Right forelimb (tissue), 1 donor: ENCODE measurements around the gene SMAD6.

ENCODE experiments used
- DNase-seq: peaks from one replicate; pipeline ENCODE4 v3.0.0-alpha.2; 2018

SMAD6 gene

DNA sequence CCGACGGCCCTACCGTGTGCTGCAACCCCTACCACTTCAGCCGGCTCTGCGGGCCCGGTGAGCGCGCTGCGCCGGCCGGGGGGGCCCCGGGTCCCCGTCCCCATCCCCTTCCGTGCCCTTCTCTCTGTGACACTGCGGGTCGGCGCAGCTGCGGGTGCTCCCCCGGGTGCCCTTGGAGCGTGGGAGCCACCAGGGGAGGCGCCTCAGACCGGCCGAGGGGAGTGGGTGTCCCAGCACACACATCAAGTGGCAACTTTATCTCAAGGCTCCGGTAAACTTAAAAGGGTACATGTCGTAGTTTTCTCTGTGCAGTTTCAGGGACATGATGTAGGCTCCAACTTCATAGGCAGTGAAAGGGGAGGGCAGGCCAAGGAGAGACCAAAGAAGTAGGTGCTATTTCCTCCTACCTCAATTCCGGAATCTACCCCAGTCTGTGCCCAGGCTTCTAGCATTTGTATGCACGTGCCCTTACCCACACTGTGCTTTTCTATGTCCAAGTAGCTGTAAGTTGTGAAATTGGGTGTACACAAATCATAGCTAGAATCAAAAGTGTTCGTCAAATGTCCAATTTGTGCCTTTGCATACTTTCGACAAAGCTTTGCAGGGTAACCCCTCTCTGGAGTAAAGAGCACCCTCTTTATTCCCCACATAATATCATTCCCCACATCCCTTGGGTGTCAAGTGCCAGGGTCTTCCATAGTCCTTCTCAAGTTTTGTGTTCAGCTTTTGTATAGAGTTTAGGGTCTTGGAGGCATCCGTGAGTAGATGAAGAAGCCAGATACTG lies 2.2 kb downstream of the SMAD6 start:
- no peak for DNase-seq

DNA sequence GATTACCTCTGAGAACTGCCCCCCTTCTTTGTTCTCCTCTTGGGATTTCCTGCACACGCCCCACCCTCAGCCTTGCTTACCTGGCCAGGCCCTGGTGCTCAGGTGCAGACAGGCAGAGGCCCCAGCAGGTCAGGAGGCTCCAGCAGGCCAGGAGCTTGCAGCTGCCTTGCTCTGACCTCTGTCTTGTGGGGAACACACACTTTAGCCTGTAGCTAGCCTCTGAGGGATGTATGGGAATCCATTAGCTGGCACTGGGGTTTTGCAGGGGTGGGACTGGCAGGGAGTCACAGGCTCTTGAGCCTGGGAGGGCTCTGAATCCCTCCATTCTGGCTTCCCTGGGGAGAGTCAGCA lies 2.7 kb downstream of the SMAD6 start:
- DNase-seq = no peak

DNA sequence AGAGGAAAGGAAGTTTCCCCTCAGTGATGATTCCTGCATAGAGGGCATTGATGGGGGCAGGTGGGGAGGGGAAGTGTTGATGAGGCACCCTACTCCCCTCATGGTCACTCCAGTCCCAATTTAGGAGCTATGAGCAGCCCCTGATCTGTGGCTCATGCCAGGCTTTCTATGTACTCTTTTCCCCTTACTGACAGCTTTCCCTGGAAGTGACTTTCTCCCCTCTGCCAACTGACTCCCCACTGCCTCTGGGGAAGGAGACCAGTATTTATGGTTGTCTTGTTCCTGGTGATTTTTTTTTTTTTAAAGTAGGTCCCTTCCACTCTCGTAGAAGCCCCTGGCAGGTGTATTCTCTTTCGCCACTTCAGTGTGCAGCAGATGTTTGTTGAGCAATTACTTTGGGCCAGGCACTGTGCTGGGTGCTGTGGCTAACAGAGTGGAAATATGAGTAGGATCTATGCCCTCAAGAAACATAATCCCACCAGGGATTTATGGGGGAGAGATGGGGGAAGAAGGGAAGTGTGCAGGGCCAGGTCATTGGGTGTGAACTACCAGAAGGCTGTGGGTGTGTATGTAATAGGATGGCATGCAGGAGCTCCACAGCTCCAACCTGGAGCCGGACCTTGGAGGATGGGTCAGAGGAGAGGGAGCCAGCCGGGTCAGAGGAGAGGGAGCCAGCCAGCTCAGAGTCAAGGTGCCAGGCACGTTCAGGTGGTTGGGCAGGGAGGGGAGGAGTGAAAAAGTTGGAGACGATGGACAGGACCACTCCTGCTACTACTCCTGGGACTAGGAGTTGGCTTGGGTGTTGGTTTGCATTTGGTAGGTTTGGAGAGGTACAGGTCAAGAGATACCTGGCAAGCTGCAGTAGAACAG lies 3.5 kb downstream of the SMAD6 start:
- no peak for DNase-seq

DNA sequence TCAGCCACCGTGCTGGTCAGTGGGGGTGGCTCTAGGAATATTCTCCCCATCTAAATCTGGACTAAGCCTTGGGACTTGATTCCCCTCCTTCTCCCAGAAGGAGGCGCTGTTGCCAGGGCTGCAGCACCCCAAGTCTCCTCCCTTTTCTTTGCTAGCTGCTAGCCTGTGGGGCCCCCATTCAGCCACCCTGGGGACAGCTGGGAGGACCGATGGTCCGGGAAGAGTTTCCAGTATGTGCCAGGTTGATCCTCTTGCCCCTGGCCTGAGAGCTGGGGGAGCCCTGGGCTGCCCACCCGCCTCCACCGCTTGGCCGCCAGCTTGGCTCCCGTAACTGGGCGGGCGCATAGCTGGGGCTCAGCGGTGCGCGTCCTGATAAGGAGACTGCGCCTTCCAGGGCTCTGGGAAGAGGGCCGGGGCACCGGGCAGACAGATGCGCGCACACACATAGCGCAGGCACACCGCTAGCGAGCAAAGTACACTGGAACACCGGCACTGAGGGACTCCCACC lies 4.2 kb downstream of the SMAD6 start:
- DNase-seq = no peak

DNA sequence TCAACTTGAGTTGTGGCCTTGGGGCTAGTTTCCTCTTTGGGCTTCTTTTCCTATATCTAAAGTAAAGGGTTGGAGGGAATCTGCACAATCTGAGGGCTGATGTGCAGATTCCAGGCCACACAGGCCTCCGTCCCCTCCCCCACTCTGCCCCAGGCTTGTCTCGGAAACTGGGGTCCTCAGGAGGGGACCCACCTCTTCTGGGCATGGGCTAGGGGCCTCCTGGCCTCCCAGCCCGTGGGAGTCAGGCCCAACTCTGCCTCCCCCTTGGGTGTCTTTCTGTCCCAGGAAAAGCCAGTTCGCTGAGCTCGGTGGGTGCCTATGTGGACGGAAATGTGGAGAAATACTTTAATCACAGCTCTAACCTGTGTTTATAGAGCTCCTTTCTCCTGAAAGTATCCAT lies 4.8 kb downstream of the SMAD6 start:
- no peak for DNase-seq

DNA sequence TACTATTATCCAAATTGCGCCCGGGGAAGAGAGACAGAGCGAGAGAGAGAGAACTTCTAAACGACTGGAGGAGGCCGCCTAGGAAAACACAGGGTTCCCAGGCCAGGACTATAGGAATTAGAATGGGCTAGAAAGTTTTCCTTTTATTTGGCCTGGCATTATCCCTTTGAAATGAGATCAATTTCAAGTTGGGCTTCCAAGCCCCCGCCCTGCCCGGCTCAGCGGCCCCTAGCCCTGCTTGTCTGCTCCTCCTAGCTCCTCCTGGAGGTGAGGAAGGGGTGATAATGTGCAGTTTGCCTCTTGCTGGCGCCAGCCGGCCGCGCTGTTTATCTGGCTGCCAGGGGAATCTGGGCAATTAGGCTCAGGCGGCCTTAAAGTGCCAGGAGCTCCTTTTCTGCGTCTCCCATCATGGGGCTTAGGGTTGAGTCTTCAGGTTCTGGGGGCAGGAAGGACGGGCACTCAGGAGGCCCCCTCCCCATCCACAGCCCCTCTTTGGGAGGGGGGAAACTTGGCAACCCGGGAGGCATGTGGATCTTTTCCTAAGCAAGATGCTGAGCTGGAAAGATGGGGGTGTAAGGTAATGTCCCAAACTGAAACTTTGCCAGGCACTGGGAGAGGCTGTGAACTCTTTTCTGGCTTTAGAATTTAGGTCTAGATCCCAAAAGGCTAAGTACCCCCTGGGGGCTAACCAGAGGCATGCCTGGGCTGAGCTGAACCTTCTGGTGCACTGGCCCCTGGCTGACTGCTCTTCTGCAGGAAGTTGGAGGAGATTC lies 5.5 kb downstream of the SMAD6 start:
- DNase-seq = peak; percentile 80

DNA sequence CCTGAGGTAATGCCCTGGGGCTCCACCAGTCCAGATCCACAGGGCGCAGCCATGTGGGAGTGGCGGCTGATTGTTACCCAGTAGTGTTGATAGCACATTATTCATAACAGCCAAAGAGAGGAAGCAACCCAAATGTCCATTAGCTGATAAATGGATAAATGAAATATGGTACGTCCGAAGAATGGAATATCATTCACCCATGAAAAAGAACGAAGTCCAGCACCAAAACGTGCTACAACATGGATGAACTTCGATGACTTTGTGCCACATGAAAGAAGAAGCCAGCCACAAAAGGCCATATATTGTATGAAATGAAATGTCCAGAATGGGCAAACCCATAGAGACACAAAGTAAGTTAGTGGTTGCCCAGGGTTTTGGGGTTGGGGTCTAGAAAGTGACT lies 6.4 kb downstream of the SMAD6 start:
- no peak for DNase-seq

DNA sequence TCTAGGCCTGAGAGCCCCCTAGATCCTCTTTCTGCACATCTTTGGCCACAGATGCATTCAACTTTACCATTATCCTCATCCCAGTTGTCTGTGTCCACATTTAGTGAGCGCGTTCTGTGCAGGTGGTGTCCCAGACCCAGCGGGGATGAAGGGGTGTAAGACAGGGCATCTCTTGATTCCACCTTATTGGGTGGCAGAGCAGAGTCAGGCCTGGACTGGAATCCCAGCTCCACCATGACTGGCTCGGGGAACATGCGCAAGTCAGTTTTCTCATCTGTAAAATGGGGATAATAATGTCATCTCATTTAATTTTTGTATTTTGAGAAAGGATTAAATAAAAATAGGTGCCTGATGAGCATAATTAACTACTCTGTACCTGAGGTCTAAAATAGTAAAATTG lies 7.8 kb downstream of the SMAD6 start:
- DNase-seq = no peak

DNA sequence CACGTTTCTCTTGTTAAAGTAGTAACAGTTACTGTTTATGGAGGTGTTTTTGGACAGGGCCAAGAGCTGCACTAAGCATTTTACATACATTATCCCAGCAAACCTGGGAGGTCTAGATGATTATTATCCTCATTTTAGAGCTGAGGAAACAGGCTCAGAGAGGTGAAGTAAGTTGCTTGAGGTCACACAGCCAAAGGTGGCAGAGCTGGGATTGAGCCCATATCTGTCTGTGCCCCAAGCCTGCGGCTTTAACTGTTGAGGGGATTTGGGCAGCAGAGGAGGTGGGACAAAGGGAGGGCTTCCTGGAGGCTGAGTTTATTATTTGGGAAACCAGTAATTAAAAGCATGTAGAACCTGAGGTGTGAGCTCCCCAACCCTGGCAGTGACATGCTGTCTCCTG lies 9.2 kb downstream of the SMAD6 start:
- DNase-seq = no peak

DNA sequence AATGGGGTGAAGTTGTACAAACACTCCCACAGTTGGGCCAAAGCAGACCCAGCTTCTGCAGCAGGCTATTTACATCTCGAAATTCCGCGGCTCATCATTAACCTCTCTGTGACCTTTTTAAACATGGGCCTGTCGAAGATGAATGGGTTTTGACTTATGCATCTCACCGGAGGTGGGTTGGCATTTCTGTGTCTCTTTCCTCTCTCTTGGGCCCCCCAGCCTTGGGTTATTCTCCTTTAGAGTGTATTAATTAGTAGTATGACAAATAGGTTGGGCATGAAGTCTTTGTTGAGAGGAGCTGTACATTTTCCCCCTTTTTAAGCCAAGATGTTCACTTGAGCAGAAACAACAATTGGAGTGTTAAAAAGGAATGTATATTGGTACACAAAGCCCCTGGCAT lies 9.8 kb downstream of the SMAD6 start:
- DNase-seq = no peak

DNA sequence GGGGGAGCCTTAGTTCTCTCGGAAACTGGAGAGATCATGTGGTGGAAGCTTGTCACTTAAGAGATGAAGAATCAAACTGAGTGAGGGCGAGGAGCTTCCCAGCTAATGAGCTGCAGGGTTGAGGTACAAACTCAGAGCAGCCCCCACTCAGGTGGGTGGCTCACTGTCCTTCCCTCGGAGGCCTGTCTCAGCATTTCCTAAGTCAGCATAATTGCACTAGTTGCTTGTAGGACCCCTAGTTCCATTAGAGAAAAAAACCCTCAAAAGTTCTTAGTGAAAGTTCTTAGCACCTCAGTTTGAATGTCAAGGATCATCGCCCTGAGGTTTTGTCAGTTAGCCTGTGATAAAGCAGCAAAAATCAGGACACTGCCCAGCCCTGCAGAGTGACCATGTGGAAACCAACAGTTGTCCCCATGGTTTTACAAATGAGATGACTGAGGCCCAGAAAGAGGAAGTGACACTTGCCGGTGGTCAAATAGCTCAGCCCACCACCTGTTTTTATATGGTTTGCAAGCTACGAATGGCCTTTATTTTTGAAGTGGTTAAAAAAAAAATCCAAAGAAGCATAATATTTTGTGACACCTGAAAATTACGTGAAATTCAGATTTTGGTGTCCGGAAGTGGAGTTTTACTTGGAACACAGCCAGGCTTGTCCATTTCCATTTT lies 11.9 kb downstream of the SMAD6 start:
- no peak for DNase-seq

DNA sequence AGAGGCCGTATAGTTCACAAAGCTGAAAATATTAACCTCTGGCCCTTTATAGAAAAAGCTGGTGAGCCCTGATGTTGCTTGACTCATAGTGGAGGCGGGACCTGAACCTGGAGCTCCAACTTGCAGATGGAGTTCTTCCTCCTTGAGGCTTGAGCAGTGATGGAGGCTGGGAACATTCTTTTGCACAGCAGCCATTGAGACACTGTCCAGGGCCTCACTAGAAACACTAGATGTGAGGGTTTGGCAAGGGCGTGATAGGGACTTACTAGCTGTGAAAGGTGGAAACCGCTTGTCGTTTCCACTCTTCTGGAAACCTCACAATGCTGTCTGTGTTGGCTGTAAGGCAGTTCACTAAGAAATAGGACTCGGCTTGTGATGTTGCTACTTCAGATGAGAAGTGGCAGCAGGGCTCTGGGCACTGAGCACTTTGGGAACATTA lies 12.5 kb downstream of the SMAD6 start:
- DNase-seq = no peak

DNA sequence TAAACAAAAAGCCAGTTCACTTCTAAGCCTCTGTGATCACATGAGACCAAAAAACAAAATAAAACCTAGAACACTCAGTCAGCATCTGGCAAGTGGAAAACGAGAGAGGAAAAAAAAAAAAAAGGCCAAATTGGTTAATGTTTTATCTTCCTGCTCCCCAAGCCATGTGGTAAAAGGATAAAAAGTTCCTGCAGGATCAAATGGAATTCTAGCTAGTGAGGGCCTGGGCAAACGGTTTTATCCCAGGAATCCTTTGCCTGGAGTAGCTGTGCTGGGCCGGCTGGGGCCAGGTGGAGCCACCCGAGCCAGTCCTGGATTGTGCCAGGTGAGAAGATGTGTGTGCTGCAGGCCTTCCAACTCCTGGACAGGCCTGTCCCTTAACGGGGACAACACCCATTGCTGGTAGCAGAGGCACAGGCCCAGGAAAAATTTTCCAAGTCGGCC lies 13.2 kb downstream of the SMAD6 start:
- DNase-seq = no peak

DNA sequence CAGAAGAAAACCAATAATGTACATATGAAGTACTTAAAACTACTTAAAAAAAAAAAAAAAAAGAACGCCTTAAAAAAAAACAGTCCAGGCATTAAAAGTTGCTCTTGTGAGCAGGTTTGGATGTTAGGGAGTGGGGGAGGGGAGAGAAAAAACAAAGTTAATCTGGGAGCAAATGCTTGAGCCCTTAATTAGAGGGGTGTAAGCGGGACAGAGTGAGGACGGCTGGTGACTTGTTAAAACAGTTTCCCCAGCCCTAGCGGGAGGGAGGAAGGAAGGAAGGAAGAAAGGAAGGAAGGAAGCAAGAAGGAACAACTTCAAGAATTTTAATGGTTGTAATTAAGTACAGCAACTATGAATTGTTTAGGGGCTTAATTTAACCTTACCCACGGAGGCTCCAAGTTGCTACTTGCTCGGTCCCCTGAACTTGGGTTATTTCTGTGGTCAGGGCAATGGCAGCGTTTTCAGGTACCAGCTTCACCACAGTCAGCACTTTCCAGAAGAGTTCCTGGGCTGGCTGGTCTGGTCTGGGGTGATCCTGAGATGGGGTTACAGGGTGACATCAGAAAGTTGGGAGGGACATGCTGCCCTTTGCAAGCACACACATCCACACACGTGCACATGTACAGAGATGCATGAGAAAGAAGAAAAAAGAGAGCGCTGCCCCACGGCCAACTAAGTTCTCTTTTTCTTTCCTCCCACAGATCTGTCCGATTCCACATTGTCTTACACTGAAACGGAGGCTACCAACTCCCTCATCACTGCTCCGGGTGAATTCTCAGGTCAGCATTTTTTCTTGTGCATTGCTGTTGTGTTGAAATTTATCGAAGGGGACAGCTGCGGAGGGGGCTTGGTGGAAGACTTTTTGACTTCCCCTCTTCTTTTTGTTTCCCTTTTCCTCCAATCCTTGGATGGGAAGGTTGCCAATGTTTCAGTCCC lies 14.0 kb downstream of the SMAD6 start:
- DNase-seq = no peak

DNA sequence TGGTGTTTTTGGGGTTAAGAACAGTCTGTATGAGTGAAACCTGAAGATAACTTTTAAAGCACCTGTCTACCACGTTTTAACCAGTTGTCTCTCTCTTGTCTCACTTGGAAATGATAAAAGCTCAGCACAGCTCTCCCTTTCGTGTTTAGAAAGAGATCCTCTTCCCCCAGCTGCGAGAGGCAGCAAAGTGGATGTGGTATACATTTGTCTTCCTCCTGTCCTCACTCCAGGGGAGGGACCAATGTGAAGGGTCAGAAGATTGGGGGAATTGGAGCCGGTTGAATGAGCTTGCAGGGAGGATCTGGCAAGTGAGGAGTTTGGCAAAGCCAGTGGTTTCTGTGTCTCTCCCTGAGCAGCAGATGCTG lies 14.6 kb downstream of the SMAD6 start:
- no peak for DNase-seq

DNA sequence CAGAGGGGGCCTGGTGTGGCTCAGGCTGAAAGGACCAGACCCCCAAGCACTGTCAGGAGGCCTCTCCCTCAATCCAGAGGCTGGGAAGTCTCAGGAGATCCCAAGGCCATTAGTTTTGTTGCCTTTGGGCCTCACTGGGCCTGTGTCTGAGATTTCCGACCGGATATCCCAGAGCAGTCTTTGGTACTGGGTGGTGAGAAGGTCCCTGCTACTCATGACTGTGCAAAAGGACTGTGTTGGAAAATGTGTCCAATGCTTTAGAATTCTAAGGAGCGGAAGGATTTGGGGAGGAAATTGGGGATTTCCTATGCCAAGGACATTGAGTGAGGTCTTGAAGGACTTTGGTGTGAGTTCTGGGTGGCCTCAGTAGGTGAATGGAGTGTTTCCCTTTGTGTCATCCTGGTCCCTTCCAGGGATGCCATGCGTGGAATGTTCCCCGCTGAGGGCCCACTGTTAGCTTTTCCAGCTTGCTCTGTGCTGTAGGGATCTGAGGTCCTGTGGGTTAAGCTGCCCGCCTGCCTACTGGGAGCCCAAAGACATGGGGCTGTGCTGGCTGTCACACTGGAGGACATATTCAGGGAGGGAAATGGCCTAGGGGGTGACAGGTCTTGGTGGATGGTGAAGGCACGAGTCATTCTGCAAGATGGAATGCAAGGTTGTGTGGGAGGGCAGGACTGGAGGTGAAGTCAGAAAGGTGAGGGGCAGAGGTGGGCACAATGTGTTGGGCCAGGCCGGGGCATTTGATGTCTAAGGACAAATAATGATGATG lies 16.4 kb downstream of the SMAD6 start:
- no peak for DNase-seq

DNA sequence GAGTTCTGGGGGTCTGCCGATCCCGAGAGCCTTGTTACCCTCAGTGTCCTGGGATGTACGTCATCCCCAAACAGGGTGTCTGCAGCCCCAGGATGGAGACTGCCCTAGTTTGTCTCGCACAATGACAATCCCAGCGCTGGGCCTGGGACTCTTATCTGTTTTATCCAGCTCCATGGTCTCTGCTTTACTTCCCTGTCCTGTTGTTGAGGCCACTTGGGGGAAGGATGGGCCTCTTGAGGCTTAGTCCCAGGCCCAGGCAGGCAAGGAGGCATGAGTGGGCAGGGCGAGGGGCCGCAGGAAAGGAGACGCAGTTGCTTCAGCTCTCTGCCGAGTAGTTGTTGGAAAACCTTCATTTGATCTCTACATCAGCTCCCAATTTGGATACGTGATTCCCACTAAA lies 17.4 kb downstream of the SMAD6 start:
- no peak for DNase-seq

DNA sequence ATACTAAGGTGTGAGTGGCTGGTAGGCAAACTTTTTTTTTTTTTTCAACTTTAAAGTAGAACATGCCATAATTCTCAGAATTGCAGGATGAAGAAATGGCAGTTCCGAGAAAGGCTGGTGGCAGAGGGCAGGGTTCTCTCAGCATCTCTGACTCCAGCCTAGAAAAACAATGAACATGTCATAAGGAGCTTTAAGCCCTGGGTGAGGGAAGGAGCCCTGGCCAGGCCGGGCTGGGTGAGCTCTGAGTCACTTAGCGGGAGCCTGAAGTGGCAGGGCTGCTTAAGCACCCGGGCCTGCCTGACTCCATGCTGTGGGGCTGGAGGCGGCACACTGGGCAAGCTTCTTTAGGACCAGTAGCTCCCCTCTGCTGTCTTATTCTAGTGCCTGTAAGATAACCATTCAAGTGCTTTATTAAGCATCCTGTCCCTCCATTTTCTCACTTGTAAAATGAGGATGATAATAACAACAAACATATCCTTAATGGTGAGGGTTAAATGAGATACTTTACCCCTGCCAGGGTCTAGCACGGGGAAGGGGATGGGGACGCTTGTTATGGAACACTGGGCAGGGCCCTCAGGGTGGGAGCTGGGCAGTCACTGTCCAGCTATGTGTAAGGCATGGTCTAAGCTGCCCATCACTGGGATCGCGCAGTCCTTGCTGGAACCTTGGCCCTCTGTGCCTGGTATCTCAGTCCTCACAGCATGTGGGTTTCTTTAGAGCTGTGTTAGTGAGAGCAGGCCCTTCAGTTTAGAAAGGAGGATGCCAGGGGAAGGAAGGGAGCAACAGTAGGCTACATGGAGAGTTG lies 18.4 kb downstream of the SMAD6 start:
- DNase-seq = no peak

DNA sequence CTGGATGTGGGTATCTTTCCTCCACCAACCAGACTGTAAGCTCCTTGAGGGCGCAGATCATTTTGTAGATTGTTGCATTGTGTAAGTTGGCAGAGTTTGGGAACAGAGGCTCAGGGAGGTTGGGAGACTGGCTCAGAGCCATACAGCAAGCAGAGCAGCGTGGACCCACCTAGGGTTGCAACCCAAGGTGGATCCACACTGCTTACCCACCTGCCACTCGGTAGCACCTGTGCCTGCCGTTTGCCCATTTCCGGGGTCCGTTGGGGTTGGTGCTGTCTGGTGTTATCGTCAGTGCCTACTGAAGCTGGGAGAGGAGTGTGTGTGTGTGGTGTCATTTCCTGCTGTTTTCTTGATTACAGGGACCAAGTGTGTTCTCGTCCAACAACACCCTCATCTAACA lies 19.0 kb downstream of the SMAD6 start:
- DNase-seq = no peak

DNA sequence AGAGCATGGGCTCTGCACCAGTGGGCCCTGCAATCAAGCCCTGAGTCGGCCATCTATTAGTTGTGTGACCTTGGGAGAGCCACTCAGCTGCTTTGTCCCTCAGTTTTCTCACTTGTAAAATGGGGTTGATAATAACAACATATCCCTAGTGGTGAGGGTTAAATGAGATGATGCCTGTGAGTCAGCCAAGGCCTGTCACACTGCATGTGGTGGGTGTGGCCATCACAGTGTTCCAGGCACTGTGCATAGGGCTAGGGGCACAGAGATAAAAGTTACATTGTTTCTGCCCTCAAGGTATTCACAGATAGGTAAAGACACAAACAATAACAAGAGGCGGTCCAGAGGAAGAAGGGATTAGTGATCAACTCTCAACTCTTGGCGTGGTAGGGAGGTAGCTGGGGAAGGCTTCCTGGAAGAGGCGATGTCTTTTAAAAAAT lies 19.5 kb downstream of the SMAD6 start:
- DNase-seq = no peak
